Right atrium auricular region (tissue), 2 donors: ENCODE measurements around the gene SRGAP2B. TPM values are rescaled to one million over a fixed set of nuclear protein-coding genes. Genes with fewer than 3 reads are reported as not detected.
"Not testable (repeated sequence)": the region's sequence is repeated elsewhere in the genome, so short reads cannot be mapped to it uniquely, and the experiment has no call there.

ENCODE experiments used
- DNase-seq: peaks from one replicate; pipeline ENCODE4 v3.0.0-alpha.2; 2019; ENCODE audit warnings: low spot score
- H3K27ac ChIP-seq, 2 donors: fragments of 200-600 bp; sonication (generic); 1 replicate in 1 of 2; 2 replicates in 1 of 2; pipeline ENCODE4 v1.5.1; 2016 to 2019
- H3K27me3 ChIP-seq, 2 donors: fragments of 200-600 bp; sonication (generic); one replicate each; pipeline versions ENCODE4 v1.5.1 to v1.6.0; 2017 to 2019
- H3K36me3 ChIP-seq: fragments of 200-600 bp; sonication (generic); one replicate; pipeline ENCODE4 v1.5.1; 2016
- H3K4me1 ChIP-seq, 2 donors: fragments of 200-600 bp; sonication (generic); one replicate each; pipeline versions ENCODE4 v1.5.1 to v1.6.0; 2017 to 2019
- H3K4me3 ChIP-seq, 2 donors: fragments of 200-600 bp; sonication (generic); 1 replicate in 1 of 2; 2 replicates in 1 of 2; pipeline ENCODE4 v1.5.1; 2017 to 2019; ENCODE audit warnings: mild to moderate bottlenecking in 1 of 2, moderate library complexity in 1 of 2
- H3K9me3 ChIP-seq, 2 donors: fragments of 200-600 bp; sonication (generic); one replicate each; pipeline ENCODE4 v1.5.1; 2019
- total RNA-seq, 2 donors: library from RNA; depleted of rRNA; stranded (reverse); fragments of >200 nt; gene quantifications; one replicate each; pipeline ENCODE4 v1.1.0, GENCODE V29; 2016

Gene SRGAP2B
- total RNA-seq, 2 donors from 2014 or later, result 5.0 to 12.1 TPM

DNA sequence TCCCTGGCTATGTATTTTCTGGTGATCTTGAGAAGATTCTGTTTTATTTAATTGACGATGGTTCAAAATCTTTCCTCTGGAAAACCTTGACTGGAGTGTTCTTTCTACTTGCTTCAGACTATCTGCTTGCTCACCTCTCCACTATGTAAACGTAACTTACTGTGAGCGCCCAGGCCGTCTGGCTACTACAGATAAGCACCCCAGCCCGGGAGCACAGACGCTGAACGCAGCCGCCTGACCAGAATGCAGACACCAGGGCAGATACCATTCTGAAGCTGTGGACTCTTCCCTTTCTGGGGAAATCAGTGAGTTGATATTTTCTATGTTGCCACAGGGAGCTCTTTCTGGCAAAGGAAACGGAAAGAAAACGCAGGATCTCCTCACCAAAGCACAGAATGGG, 28.6 kb downstream of the SRGAP2B start:
- not testable (repeated sequence) for DNase-seq, H3K4me1 ChIP-seq, H3K27me3 ChIP-seq, H3K9me3 ChIP-seq, H3K4me3 ChIP-seq, H3K36me3 ChIP-seq, H3K27ac ChIP-seq

- H3K4me3 ChIP-seq, H3K27me3 ChIP-seq, DNase-seq, H3K36me3 ChIP-seq, H3K4me1 ChIP-seq, H3K27ac ChIP-seq, H3K9me3 ChIP-seq: not testable (repeated sequence)
These were observed 29.8 kb downstream of the SRGAP2B start for GRCh38 chr1:145065194-145065826.

- H3K4me3 ChIP-seq, H3K27ac ChIP-seq, H3K4me1 ChIP-seq: not testable (repeated sequence)
These were observed 31.0 kb downstream of the SRGAP2B start for GRCh38 chr1:145063941-145064648.

GRCh38 chr1:145063285-145063684, 31.8 kb downstream of the SRGAP2B start:
- H3K9me3 ChIP-seq, H3K36me3 ChIP-seq, H3K27ac ChIP-seq, DNase-seq, H3K4me1 ChIP-seq, H3K27me3 ChIP-seq, H3K4me3 ChIP-seq: not testable (repeated sequence)

More at GRCh38 chr1:145063941-145064648, 31.0 kb downstream of the SRGAP2B start:
- not testable (repeated sequence) for DNase-seq, H3K36me3 ChIP-seq, H3K27me3 ChIP-seq, H3K9me3 ChIP-seq

DNA sequence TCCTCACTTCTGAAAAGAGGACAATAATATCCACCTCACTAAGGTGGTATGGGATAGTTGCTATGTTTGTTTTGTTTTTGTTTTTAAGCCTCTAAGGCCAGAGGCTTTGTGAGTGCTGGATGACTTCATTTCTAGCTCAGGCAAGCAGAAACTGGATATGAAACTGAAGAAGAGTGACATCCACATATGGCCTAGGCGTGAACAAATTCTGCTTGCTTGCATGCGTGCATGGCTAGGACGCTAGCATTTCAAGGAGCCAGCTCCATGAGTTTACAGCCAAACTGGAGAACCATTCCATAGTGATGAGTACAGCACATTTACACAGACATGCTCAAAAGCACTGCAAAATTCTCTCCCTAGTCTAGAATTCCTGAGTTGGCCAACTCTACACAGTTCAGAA, 36.9 kb downstream of the SRGAP2B start:
- H3K4me1 ChIP-seq, H3K27me3 ChIP-seq, H3K4me3 ChIP-seq, DNase-seq, H3K27ac ChIP-seq, H3K9me3 ChIP-seq, H3K36me3 ChIP-seq: not testable (repeated sequence)

GRCh38 chr1:145055217-145055760, 39.8 kb downstream of the SRGAP2B start:
- H3K4me3 ChIP-seq, H3K27ac ChIP-seq, H3K27me3 ChIP-seq, DNase-seq, H3K36me3 ChIP-seq, H3K4me1 ChIP-seq, H3K9me3 ChIP-seq: not testable (repeated sequence)

DNA sequence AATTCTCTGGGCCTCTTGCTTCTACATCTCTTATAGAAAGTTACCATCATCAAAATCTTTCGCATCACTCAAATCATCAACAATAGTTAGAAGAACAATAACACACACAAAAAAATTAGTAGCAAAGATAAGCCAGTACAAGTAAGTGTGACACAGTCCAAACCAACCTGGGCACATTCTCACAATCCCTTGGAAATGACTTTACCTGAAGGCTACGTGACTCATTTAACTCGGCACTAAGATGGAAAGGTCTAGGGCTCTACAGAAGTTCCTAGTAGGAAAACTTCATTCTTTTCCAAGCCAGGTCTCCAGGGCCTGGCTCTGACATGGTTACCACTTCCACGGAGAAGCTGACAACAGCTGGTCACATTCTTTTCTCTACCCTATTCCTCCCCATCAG, 41.7 kb downstream of the SRGAP2B start:
- not testable (repeated sequence) for H3K36me3 ChIP-seq, H3K27me3 ChIP-seq, H3K4me1 ChIP-seq, H3K9me3 ChIP-seq, H3K4me3 ChIP-seq, H3K27ac ChIP-seq, DNase-seq

DNA sequence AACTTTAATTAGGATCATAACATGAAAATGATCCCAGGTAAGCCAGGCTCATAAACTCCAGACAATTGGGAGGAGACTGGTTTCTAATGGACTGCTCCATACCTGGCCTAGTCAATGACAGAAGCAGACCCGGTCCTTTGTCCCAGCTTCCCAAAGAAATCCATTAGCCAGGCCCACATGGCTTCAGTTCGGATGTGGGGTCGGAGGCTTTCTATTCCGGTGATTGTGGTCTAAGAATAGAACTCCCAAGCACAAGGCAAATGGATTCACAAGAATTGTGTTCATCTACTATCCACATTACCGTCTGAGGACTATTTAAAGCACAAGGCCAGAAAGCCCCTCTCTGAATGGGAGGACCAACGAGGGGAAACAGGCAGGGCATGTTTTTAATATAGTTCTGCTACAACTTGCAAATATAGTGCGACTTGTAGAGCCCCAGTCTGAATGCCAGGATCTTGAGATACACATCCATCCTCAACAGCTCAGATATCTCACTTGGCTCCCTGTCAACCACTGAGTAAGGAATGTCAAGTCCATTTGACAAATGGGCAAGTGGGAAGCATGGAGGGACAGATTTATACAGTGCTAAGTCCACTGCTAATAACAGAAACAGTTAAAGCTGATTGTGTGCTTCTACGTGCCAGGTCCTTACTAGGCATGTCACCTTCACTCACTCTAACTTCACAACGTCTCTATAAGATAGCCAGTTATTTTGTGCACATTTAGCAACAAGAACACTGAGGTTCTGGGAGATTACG, 42.9 kb downstream of the SRGAP2B start:
- H3K27ac ChIP-seq, H3K27me3 ChIP-seq, H3K4me1 ChIP-seq, H3K36me3 ChIP-seq, H3K9me3 ChIP-seq, DNase-seq, H3K4me3 ChIP-seq: not testable (repeated sequence)

DNA sequence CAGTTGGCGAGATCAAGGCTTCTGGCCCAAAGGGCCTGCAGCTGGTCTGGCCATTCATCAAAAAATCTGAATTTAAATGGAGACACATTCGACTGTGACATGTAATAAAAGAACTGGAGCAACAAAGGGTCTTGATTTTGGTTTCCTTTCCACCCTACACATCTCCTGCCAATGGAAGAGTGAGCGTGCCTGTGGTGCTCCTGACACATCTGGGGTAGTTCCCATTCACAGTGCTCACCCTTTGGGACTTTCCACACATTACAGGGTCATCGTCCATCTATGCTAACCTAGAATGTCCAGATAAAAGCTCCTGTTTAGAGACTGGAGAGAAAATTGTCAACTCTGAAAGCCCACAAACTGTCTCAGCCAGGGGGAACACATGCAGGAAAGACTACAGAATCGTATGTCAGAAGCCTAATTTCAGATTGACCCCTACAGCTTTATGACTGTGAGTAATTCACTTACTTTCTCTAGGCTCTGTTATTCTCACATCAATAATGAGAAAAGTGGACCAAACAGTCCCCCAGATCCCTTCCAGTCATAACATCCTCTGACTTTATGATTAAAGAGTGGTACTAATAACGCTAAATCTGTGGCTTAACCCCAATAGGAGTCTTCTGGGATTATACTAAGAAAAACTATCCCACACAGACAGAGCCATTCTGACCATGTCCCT, 46.8 kb downstream of the SRGAP2B start:
- not testable (repeated sequence) for H3K4me3 ChIP-seq, DNase-seq, H3K4me1 ChIP-seq, H3K27ac ChIP-seq, H3K9me3 ChIP-seq, H3K27me3 ChIP-seq, H3K36me3 ChIP-seq

DNA sequence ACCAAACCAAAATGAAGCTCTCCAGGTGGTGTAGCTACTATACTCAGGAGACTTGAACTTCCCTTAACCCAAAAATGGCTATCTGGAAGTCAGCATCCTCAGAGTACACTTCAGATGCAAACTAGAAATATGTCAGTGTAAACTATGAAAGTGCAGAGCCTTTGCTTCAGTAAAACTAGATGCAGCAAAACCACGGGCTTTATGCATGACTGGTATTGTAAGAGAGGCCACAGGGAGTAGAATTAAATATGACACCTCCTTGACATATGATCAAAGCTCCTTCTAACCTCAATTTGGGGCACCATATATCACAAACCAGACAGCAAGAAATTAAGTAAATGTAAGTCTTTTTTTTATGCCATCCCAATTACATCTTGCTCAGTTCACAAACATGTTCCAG, 47.6 kb downstream of the SRGAP2B start:
- not testable (repeated sequence) for H3K36me3 ChIP-seq, H3K4me3 ChIP-seq, H3K9me3 ChIP-seq, H3K27ac ChIP-seq, H3K27me3 ChIP-seq, H3K4me1 ChIP-seq, DNase-seq

DNA sequence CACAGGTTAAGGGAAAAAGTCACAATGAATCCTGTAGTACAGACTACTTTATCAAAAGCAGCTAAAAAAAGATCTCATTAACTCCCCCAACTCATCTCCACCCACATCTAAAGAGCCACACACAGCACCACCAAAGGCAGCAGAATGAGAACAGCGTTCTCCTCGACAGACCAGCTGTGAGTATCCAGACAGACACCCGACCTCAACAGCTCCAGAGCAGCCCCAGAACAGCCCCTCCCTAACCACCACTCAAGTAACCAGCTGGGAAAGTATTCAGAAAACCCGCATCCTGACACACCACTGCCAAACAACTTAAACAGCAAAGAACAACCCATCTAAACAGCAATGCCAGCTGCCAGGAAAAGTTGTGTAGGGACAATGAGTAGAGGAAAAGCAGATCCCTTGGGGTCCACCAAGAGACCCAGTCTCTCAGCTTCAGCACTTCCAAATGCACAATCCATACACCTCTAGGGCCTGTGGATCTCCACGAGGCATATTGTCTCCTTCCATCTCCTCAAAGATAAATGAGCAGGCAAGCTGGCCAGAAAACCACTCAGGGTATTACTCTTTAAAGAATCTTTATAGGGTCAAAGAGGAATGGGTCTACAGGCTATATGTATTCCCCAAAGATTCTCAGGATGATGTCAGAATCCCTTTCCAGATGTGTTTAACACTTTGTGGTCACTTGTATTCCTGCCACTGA, 49.4 kb downstream of the SRGAP2B start:
- not testable (repeated sequence) for H3K9me3 ChIP-seq, H3K27me3 ChIP-seq, H3K4me1 ChIP-seq, H3K27ac ChIP-seq, H3K4me3 ChIP-seq, DNase-seq, H3K36me3 ChIP-seq

GRCh38 chr1:145041519-145041918, 53.6 kb downstream of the SRGAP2B start:
- H3K4me1 ChIP-seq, H3K27me3 ChIP-seq, H3K36me3 ChIP-seq, DNase-seq, H3K27ac ChIP-seq, H3K9me3 ChIP-seq, H3K4me3 ChIP-seq: not testable (repeated sequence)

- not testable (repeated sequence) for H3K4me3 ChIP-seq, DNase-seq, H3K27ac ChIP-seq, H3K4me1 ChIP-seq, H3K9me3 ChIP-seq, H3K27me3 ChIP-seq, H3K36me3 ChIP-seq
These were observed 59.1 kb downstream of the SRGAP2B start for GRCh38 chr1:145036019-145036418.

DNA sequence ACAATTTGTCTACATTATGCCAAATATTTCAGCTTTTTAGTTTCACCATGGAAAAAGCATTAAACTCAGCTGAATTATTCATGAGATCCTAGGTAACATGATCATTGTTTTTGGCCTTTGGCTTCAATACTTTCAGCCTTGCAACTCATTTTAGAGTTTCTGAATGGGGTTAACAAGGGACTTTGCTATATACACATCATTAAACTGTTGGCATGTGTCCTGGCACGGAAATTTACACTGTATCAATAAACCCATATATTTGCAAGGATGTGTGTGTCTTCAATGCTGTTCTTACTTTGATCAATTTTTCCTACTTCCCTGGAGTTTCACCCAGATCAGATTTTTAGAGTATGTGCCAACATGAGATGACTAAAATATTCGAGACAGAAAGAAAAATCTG, 61.6 kb downstream of the SRGAP2B start:
- not testable (repeated sequence) for H3K9me3 ChIP-seq, H3K36me3 ChIP-seq, H3K4me3 ChIP-seq, H3K27ac ChIP-seq, H3K27me3 ChIP-seq, H3K4me1 ChIP-seq, DNase-seq
